Neural crest cell (in vitro differentiated cells): ENCODE results near the gene VAMP8. TPM values are rescaled to one million over a fixed set of nuclear protein-coding genes. Genes with fewer than 3 reads are reported as not detected.

Experiments used
- DNase-seq: peaks from one replicate; pipeline ENCODE4 v3.0.0; 2021; ENCODE audit warnings: low read depth, mixed read lengths, low spot score
- H3K27ac Mint-ChIP-seq: one replicate; pipeline ENCODE4 v1.8.0; 2021; ENCODE audit warnings: mild to moderate bottlenecking, mixed read lengths; ENCODE audit not compliant: unreplicated experiment
- H3K27me3 Mint-ChIP-seq: 2 replicates; pipeline ENCODE4 v1.8.0; 2021; ENCODE audit warnings: low read depth, mild to moderate bottlenecking, mixed read lengths
- H3K36me3 Mint-ChIP-seq: 2 replicates; pipeline ENCODE4 v1.8.0; 2021; ENCODE audit warnings: low read depth, mild to moderate bottlenecking, mixed read lengths
- H3K4me1 Mint-ChIP-seq: 2 replicates; pipeline ENCODE4 v1.8.0; 2021; ENCODE audit warnings: mixed read lengths
- H3K4me3 Mint-ChIP-seq: one replicate; pipeline ENCODE4 v1.8.0; 2021; ENCODE audit warnings: mild to moderate bottlenecking, mixed read lengths
- H3K9me3 Mint-ChIP-seq: 2 replicates; pipeline ENCODE4 v1.8.0; 2021; ENCODE audit warnings: mixed read lengths
- total RNA-seq: library from RNA; stranded (reverse); gene quantifications from 2 replicates; pipeline ENCODE4 v1.2.1, GENCODE V29; 2021
- TF ChIP-seq, protein P1 (sequence below): fragments of 200-600 bp; sonication (generic); conservative IDR thresholded peaks from 2 replicates; pipeline ENCODE4 v1.5.0; 2021; ENCODE audit warnings: antibody characterized with exemption, mild to moderate bottlenecking

VAMP8 gene
- total RNA-seq, 1 donor from 2014 or later = 1.1 TPM

DNA sequence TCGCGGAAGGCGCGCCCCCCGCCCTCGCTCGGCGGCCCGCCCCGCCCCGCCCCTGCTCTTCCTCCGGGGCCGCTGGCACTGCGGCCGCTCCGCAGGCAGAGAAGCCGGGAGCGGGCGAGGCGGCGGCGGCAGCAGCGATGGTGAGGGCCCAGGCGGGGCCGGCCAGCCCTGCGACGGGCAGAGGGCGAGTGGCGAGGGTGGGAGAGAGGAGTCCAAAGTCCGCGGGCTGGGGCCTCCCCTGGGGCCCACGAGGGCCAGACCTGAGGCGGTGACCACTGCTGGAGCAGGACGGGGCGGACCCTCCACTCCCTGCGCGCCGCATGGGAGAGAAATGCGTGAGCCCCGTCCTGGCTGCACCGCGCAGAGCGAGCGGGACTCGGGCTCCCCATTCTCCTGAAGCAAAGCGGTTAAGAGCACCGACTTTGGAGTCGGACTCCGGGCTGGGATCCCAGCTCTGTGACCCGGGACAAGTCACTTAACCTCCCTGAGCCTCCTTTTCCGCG lies 7.0 kb downstream of the VAMP8 start, which contains the start of gene VAMP5:
VAMP5 (plus strand) TSS at position 78 of the 503 bp plus-strand sequence; CDS start at position 138, 60 bp downstream.
- H3K4me1 Mint-ChIP-seq = peaks cover 28% of the 10 kb centered on the region
- no peak within 1 kb of the TSS for H3K4me3 Mint-ChIP-seq
- peaks cover 5% of the 10 kb centered on the region for H3K27me3 Mint-ChIP-seq

DNA sequence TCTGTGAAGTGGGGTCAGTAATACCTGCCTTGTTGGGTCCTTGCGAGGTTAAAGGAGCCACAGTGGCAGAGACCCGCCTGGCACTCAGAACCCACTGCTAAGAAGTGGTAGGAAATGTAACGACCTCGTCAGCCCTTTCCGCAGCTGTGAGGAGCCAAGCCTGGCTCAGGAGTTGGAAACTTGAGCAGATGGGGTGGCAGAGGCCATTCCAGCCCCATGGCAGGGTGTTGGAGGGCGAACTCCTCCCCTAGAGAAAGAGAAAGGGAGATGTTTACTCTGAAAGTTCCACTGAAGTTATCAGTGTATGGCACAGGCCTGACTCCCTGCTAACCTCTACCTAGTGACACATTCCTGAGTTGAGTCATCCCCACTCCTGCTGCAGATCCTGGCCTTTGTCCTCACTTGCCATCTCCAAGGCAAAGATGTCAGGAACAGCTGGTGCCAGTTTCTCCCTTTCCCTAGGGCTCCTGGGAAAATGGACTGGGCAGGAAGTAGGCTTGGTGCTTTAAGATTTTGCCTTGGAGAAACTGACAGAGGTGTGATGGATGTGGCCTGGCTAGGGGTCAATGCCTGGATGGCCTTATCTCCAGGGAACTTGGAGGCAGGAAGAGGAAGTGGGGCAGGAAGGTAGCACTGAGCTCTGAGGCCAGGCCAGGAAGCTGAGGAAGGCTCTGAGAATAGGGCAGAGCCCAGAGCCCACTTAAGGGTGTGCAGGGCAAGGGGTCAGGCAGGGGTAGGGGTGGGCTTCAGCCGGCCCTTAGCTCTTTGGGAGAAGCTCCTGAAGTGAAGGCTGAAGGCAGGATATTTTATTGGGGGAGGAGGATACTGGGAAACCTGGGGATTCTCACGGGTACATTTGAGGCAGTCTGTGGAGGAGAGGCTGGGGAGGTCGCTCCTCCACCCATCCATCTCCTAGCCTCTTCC lies 7.7 kb downstream of the VAMP8 start:
- no peak for DNase-seq
- no peaks in the 10 kb centered on the region for H3K36me3 Mint-ChIP-seq
- H3K27me3 Mint-ChIP-seq = peaks cover 5% of the 10 kb centered on the region
- H3K27ac Mint-ChIP-seq = no peak overlapping the region
- no peaks in the 10 kb centered on the region for H3K9me3 Mint-ChIP-seq
- TF ChIP-seq, protein P1, sequence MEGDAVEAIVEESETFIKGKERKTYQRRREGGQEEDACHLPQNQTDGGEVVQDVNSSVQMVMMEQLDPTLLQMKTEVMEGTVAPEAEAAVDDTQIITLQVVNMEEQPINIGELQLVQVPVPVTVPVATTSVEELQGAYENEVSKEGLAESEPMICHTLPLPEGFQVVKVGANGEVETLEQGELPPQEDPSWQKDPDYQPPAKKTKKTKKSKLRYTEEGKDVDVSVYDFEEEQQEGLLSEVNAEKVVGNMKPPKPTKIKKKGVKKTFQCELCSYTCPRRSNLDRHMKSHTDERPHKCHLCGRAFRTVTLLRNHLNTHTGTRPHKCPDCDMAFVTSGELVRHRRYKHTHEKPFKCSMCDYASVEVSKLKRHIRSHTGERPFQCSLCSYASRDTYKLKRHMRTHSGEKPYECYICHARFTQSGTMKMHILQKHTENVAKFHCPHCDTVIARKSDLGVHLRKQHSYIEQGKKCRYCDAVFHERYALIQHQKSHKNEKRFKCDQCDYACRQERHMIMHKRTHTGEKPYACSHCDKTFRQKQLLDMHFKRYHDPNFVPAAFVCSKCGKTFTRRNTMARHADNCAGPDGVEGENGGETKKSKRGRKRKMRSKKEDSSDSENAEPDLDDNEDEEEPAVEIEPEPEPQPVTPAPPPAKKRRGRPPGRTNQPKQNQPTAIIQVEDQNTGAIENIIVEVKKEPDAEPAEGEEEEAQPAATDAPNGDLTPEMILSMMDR = no peak
- no peak overlapping the region for H3K4me3 Mint-ChIP-seq
- H3K4me1 Mint-ChIP-seq = peaks cover 24% of the 10 kb centered on the region

More for the DNA sequence above, 7.0 kb downstream of the VAMP8 start, which contains the start of gene VAMP5:
- no peak for DNase-seq
- TF ChIP-seq, protein P1 = no peak
- Mint-ChIP-seq H3K27ac (no peak within 1 kb of the TSS), H3K9me3 (no peaks in the 10 kb centered on the region), H3K36me3 (no peaks in the 10 kb centered on the region)

DNA sequence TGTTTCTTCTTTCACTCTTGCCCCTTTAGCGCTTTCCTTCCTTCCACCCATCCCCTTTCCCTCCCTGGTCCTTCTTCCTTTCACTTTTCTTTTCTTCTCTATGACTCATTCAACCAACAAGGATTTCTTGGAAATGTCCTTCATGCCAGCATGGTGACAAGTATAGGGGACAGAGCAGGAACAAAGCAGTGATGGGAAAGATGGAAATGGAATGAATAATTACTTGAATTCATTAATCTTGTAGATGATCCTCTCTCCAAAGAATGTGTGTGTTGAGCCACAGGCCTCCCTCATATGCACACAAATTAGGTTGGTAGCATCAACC lies 8.4 kb downstream of the VAMP8 start:
- no peaks in the 10 kb centered on the region for H3K36me3 Mint-ChIP-seq
- H3K27ac Mint-ChIP-seq = no peak overlapping the region
- H3K4me3 Mint-ChIP-seq = no peak overlapping the region
- no peaks in the 10 kb centered on the region for H3K9me3 Mint-ChIP-seq
- peaks cover 5% of the 10 kb centered on the region for H3K27me3 Mint-ChIP-seq
- H3K4me1 Mint-ChIP-seq = peaks cover 24% of the 10 kb centered on the region
- no peak for DNase-seq
- TF ChIP-seq, protein P1 = no peak

DNA sequence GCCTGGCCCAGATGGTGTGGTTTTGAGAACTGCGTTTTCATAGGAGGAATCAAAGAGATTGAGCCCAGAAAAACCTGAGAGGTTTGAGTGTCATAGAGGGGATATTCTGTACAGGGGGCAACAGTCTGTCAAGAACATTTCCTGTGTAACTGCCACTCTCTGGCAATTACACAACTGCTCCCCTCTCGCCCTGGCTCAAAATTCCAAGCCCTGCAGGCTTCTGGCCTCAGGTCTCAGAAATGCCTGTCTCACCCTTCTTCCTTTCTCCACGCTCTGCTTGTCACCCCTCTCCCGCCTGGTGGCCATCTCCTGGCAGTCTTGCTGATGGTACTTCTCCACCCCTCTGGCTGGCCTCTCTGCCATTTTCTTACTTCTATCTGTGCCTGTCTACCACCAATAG lies 10.8 kb downstream of the VAMP8 start:
- no peak for DNase-seq
- TF ChIP-seq, protein P1 = no peak
- Mint-ChIP-seq H3K27ac (peak overlapping the region; percentile 45), H3K9me3 (no peaks in the 10 kb centered on the region), H3K4me1 (peaks cover 20% of the 10 kb centered on the region), H3K4me3 (no peak overlapping the region), H3K36me3 (no peaks in the 10 kb centered on the region), H3K27me3 (peaks cover 3% of the 10 kb centered on the region)

DNA sequence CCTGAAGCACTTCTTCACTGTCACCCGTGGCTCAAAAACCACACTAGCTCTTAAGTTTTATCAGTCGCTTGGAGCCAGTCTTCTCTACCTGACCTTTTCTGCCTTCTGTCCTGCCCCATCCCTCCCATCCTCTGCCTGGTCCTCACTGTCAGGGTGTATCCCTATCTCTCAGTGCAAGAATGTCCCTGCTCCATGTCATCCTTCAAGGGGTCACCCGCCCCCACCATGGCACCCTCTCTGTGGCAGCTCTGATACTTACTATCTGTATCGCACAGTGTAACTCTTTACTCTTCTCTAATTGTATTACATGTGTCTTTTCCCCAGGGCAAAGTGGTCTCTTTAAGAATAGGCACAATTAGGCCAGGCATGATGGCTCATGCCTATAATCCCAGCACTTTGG lies 11.3 kb downstream of the VAMP8 start:
- no peak for DNase-seq
- Mint-ChIP-seq H3K27me3 (peaks cover 3% of the 10 kb centered on the region), H3K27ac (peak overlapping the region; percentile 45), H3K4me1 (peaks cover 20% of the 10 kb centered on the region), H3K9me3 (no peaks in the 10 kb centered on the region), H3K36me3 (no peaks in the 10 kb centered on the region), H3K4me3 (no peak overlapping the region)
- TF ChIP-seq, protein P1 = no peak
